GM12878 (cell line): ENCODE measurements around the gene SOX9. TPM values are rescaled to one million over a fixed set of nuclear protein-coding genes. Genes with fewer than 3 reads are reported as not detected.

Experiments
- ATF7 ChIP-seq: fragments of 450-650 bp; IDR thresholded peaks from 2 replicates; pipeline ENCODE4 v1.6.1; 2016; ENCODE audit warnings: low read depth, mild to moderate bottlenecking
- BMI1 ChIP-seq: fragments of 450-650 bp; IDR thresholded peaks from 2 replicates; pipeline ENCODE4 v1.6.1; 2016; ENCODE audit warnings: mild to moderate bottlenecking, moderate library complexity, borderline replicate concordance
- CBX5 ChIP-seq: sonication (generic); IDR thresholded peaks from 2 replicates; pipeline ENCODE4 v1.6.1; 2016; ENCODE audit warnings: low read depth, moderate library complexity, mild to moderate bottlenecking, inconsistent platforms
- CHD1 ChIP-seq: IDR thresholded peaks from 2 replicates; pipeline ENCODE4 v1.6.1; 2012; ENCODE audit warnings: low read depth, low read length, improper control_type of control experiment
- CREM ChIP-seq: IDR thresholded peaks from 2 replicates; pipeline ENCODE4 v1.6.1; 2014; ENCODE audit warnings: antibody characterized with exemption, low read depth
- FOXM1 ChIP-seq: IDR thresholded peaks from 2 replicates; pipeline ENCODE4 v1.6.1; 2012; ENCODE audit warnings: low read depth, mild to moderate bottlenecking, inconsistent platforms, low read length, moderate library complexity
- JUND ChIP-seq: IDR thresholded peaks from 2 replicates; pipeline ENCODE4 v1.6.1; 2012; ENCODE audit warnings: low read depth, mild to moderate bottlenecking, low read length, improper control_type of control experiment, moderate library complexity
- LARP7 ChIP-seq: fragments of 450-650 bp; IDR thresholded peaks from 2 replicates; pipeline ENCODE4 v1.6.1; 2017; ENCODE audit warnings: mild to moderate bottlenecking
- NFIC ChIP-seq: IDR thresholded peaks from 2 replicates; pipeline ENCODE4 v1.6.1; 2012; ENCODE audit warnings: low read depth, mild to moderate bottlenecking, inconsistent platforms, low read length, moderate library complexity
- POLR2A ChIP-seq: IDR thresholded peaks from 2 replicates; pipeline ENCODE4 v1.6.1; 2011; ENCODE audit warnings: low read depth, mild to moderate bottlenecking, low read length
- POLR2AphosphoS5 ChIP-seq: IDR thresholded peaks from 2 replicates; pipeline ENCODE4 v1.6.1; 2011; ENCODE audit warnings: mild to moderate bottlenecking, low read length, inconsistent platforms
- RAD21 ChIP-seq: IDR thresholded peaks from 2 replicates; pipeline ENCODE4 v1.6.1; 2011; ENCODE audit warnings: mild to moderate bottlenecking, low read depth, low read length, moderate library complexity; ENCODE audit not compliant: insufficient read depth
- RELA ChIP-seq: fragments of 450-650 bp; IDR thresholded peaks from 2 replicates; pipeline ENCODE4 v1.8.0; 2014; ENCODE audit warnings: borderline replicate concordance; ENCODE audit not compliant: partially characterized antibody
- SIX5 ChIP-seq: IDR thresholded peaks from 2 replicates; pipeline ENCODE4 v1.6.1; 2011; ENCODE audit warnings: mild to moderate bottlenecking, low read depth, low read length, moderate library complexity; ENCODE audit not compliant: severe bottlenecking
- SMAD5 ChIP-seq: IDR thresholded peaks from 2 replicates; pipeline ENCODE4 v1.6.1; 2016; ENCODE audit warnings: antibody characterized with exemption, low read depth
- SMARCA5 ChIP-seq: fragments of 450-650 bp; IDR thresholded peaks from 2 replicates; pipeline ENCODE4 v1.6.1; 2017; ENCODE audit warnings: mild to moderate bottlenecking
- SREBF2 ChIP-seq: IDR thresholded peaks from 2 replicates; pipeline ENCODE4 v1.6.1; 2012; ENCODE audit warnings: mild to moderate bottlenecking, low read length
- SRF ChIP-seq, 2 experiments: IDR thresholded peaks; 2 replicates each; pipeline ENCODE4 v1.6.1; 2011; ENCODE audit warnings: low read depth in 2 of 2, low read length in 2 of 2, mild to moderate bottlenecking in 1 of 2, moderate library complexity in 1 of 2
- STAT1 ChIP-seq: fragments of 450-650 bp; conservative IDR thresholded peaks from 2 replicates; pipeline ENCODE4 v1.6.1; 2014; ENCODE audit warnings: antibody characterized with exemption, mild to moderate bottlenecking
- TAF1 ChIP-seq: IDR thresholded peaks from 2 replicates; pipeline ENCODE4 v1.6.1; 2011; ENCODE audit warnings: mild to moderate bottlenecking, low read depth, low read length, borderline replicate concordance
- TARDBP ChIP-seq: IDR thresholded peaks from 2 replicates; pipeline ENCODE4 v1.6.1; 2016; ENCODE audit warnings: borderline replicate concordance
- TCF12 ChIP-seq: IDR thresholded peaks from 2 replicates; pipeline ENCODE4 v1.6.1; 2011; ENCODE audit warnings: low read depth, mild to moderate bottlenecking, low read length
- ZNF384 ChIP-seq: IDR thresholded peaks from 2 replicates; pipeline ENCODE4 v1.6.1; 2012; ENCODE audit warnings: low read depth, mild to moderate bottlenecking, low read length, improper control_type of control experiment, borderline replicate concordance
- ZNF687 ChIP-seq: fragments of 450-650 bp; IDR thresholded peaks from 2 replicates; pipeline ENCODE4 v1.6.1; 2017; ENCODE audit warnings: mild to moderate bottlenecking, moderate library complexity
- polyA plus RNA-seq, 11 experiments: library from polyadenylated mRNA; depleted of rRNA in 4 of 11; unstranded in 6 of 11; stranded (reverse) in 5 of 11; fragments of >200 nt; fragmentation: Nextera tagmentation in 4 of 11; fragmentation: Illumina TruSeq in 1 of 11; extraction: Ambion mirVana in 4 of 11; extraction: Trizol in 1 of 11; gene quantifications; 1 replicate in 1 of 11; 2 replicates in 10 of 11; pipeline versions ENCODE4 v1.2.1 to v1.2.3, GENCODE V29; 2011 to 2016; ENCODE audit warnings: inconsistent platforms in 2 of 11, missing spikeins in 2 of 11, low read depth in 1 of 11
- total RNA-seq, 4 experiments: library from RNA; depleted of rRNA in 3 of 4; stranded (reverse); fragments of >200 nt in 3 of 4; fragmentation: Illumina TruSeq in 1 of 4; extraction: Trizol in 1 of 4; gene quantifications; 2 replicates each; pipeline versions ENCODE4 v1.2.1 to v1.2.3, GENCODE V29; 2013 to 2021
- TF ChIP-seq, protein P1 (sequence below): fragments of 450-650 bp; IDR thresholded peaks from 2 replicates; pipeline ENCODE4 v1.6.1; 2016; ENCODE audit warnings: mild to moderate bottlenecking, moderate library complexity, borderline replicate concordance

Gene SOX9
- total and polyA plus RNA-seq, 10 of the 15 experiments (the other 5 are each of a cell fraction or from before 2014, with no cell fraction given): 1.2 to 19.0 (median 5.5) TPM

DNA sequence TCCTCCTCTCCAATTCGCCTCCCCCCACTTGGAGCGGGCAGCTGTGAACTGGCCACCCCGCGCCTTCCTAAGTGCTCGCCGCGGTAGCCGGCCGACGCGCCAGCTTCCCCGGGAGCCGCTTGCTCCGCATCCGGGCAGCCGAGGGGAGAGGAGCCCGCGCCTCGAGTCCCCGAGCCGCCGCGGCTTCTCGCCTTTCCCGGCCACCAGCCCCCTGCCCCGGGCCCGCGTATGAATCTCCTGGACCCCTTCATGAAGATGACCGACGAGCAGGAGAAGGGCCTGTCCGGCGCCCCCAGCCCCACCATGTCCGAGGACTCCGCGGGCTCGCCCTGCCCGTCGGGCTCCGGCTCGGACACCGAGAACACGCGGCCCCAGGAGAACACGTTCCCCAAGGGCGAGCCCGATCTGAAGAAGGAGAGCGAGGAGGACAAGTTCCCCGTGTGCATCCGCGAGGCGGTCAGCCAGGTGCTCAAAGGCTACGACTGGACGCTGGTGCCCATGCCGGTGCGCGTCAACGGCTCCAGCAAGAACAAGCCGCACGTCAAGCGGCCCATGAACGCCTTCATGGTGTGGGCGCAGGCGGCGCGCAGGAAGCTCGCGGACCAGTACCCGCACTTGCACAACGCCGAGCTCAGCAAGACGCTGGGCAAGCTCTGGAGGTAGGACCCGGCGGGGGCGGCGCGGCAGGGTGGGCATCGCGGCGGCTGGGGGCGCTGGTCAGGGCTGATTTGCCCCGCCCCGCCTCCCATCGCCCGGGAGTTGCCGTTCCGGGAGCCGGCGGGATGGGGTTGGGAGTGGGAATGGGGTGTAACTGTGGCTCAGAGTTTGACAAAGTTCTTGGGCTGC lies 567 bp downstream of the SOX9 start (continued):
- TF ChIP-seq ZNF687 (no peak; the same call in 1 of the 2 replicates), NFIC (no peak), CREM (no peak), STAT1 (no peak), ATF7 (no peak), TCF12 (no peak), SIX5 (no peak), SMARCA5 (no peak), FOXM1 (no peak), LARP7 (peak; percentile 62; the same call in 1 of the 2 replicates), TAF1 (no peak), SMAD5 (0 out of 2 replicates have a peak, but pooled peaks have one; percentile 1), RAD21 (no peak), CHD1 (no peak), ZNF384 (no peak), RELA (no peak), CBX5 (no peak), POLR2A (no peak), JUND (no peak), SREBF2 (no peak), BMI1 (0 out of 2 replicates have a peak, but pooled peaks have one; percentile 26), TARDBP (no peak), POLR2AphosphoS5 (no peak; the same call in none of the 2 replicates), SRF (IDR thresholded peaks at IDR 0.05; ENCODE audit: low read depth in 2 of 2, low read length in 2 of 2) (no peak)
- TF ChIP-seq, protein P1, sequence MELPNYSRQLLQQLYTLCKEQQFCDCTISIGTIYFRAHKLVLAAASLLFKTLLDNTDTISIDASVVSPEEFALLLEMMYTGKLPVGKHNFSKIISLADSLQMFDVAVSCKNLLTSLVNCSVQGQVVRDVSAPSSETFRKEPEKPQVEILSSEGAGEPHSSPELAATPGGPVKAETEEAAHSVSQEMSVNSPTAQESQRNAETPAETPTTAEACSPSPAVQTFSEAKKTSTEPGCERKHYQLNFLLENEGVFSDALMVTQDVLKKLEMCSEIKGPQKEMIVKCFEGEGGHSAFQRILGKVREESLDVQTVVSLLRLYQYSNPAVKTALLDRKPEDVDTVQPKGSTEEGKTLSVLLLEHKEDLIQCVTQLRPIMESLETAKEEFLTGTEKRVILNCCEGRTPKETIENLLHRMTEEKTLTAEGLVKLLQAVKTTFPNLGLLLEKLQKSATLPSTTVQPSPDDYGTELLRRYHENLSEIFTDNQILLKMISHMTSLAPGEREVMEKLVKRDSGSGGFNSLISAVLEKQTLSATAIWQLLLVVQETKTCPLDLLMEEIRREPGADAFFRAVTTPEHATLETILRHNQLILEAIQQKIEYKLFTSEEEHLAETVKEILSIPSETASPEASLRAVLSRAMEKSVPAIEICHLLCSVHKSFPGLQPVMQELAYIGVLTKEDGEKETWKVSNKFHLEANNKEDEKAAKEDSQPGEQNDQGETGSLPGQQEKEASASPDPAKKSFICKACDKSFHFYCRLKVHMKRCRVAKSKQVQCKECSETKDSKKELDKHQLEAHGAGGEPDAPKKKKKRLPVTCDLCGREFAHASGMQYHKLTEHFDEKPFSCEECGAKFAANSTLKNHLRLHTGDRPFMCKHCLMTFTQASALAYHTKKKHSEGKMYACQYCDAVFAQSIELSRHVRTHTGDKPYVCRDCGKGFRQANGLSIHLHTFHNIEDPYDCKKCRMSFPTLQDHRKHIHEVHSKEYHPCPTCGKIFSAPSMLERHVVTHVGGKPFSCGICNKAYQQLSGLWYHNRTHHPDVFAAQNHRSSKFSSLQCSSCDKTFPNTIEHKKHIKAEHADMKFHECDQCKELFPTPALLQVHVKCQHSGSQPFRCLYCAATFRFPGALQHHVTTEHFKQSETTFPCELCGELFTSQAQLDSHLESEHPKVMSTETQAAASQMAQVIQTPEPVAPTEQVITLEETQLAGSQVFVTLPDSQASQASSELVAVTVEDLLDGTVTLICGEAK: no peak
